HepG2 (cell line): ENCODE results near the gene GPT2. TPM values are rescaled to one million over a fixed set of nuclear protein-coding genes. Genes with fewer than 3 reads are reported as not detected.

Source experiments
- CBX1 ChIP-seq: IDR thresholded peaks from one replicate; pipeline ENCODE4 v1.6.1; 2016; ENCODE audit warnings: antibody characterized with exemption, low read depth
- CHD2 ChIP-seq: IDR thresholded peaks from 2 replicates; pipeline ENCODE4 v1.6.1; 2011; ENCODE audit warnings: low read depth, low read length, improper control_type of control experiment
- KDM5B ChIP-seq: sonication (generic); formaldehyde crosslinking; IDR thresholded peaks from 2 replicates; pipeline ENCODE4 v1.4.0; 2020; ENCODE audit warnings: missing genetic modification reagents, mild to moderate bottlenecking, borderline replicate concordance
- NBN ChIP-seq: fragments of 450-650 bp; conservative IDR thresholded peaks from 2 replicates; pipeline ENCODE4 v1.6.1; 2017
- PPARG ChIP-seq: conservative IDR thresholded peaks from 2 replicates; pipeline ENCODE4 v1.6.1; 2016; ENCODE audit warnings: missing biosample characterization, missing genetic modification reagents
- SIX1 ChIP-seq: sonication (generic); formaldehyde crosslinking; IDR thresholded peaks from 2 replicates; pipeline ENCODE4 v1.4.0; 2020; ENCODE audit warnings: missing genetic modification reagents, borderline replicate concordance
- TRIM24 ChIP-seq: sonication (generic); formaldehyde crosslinking; IDR thresholded peaks from 2 replicates; pipeline ENCODE4 v1.8.0; 2022; ENCODE audit warnings: mild to moderate bottlenecking, missing genetic modification reagents
- ZNF143 ChIP-seq: sonication (generic); formaldehyde crosslinking; IDR thresholded peaks from 2 replicates; pipeline ENCODE4 v1.4.0; 2020; ENCODE audit warnings: missing genetic modification reagents
- ZNF230 ChIP-seq: sonication (generic); formaldehyde crosslinking; IDR thresholded peaks from 2 replicates; pipeline ENCODE4 v1.4.0; 2020; ENCODE audit warnings: mild to moderate bottlenecking, missing genetic modification reagents
- ZNF251 ChIP-seq: sonication (generic); formaldehyde crosslinking; IDR thresholded peaks from 2 replicates; pipeline ENCODE4 v1.9.0; 2021; ENCODE audit warnings: mild to moderate bottlenecking, missing genetic modification reagents
- polyA plus RNA-seq, 8 experiments: library from polyadenylated mRNA; depleted of rRNA in 3 of 8; stranded (reverse) in 7 of 8; unstranded in 1 of 8; fragments of >200 nt; fragmentation: Illumina TruSeq in 4 of 8; extraction: Trizol in 4 of 8; gene quantifications; 2 replicates each; pipeline versions ENCODE4 v1.2.1 to v1.2.3, GENCODE V29; 2011 to 2016; ENCODE audit warnings: low read depth in 4 of 8, missing spikeins in 1 of 8, mixed read lengths in 1 of 8; ENCODE audit not compliant: insufficient read depth in 1 of 8
- total RNA-seq, 5 experiments: library from RNA; depleted of rRNA; stranded (reverse); fragments of >200 nt; fragmentation: Illumina TruSeq; extraction: Trizol; gene quantifications; 2 replicates each; pipeline ENCODE4 v1.2.3, GENCODE V29; 2016; ENCODE audit warnings: low read depth in 1 of 5
- TF ChIP-seq, protein P1 (sequence below): IDR thresholded peaks from 2 replicates; pipeline ENCODE4 v1.6.1; 2018; ENCODE audit warnings: missing genetic modification reagents
- TF ChIP-seq, protein P2 (sequence below), 2 experiments: sonication (generic) in 1 of 2; formaldehyde crosslinking in 1 of 2; IDR thresholded peaks; 2 replicates each; pipeline versions ENCODE4 v1.4.0 to v1.6.1; 2018 to 2020; ENCODE audit warnings: missing genetic modification reagents in 2 of 2, borderline replicate concordance in 1 of 2, low read depth in 1 of 2, mild to moderate bottlenecking in 1 of 2, missing biosample characterization in 1 of 2
- TF ChIP-seq, protein P3 (sequence below): sonication (generic); formaldehyde crosslinking; IDR thresholded peaks from 2 replicates; pipeline ENCODE4 v1.4.0; 2020; ENCODE audit warnings: missing genetic modification reagents
- TF ChIP-seq, protein P4 (sequence below): sonication (generic); formaldehyde crosslinking; IDR thresholded peaks from 2 replicates; pipeline ENCODE4 v1.4.0; 2020; ENCODE audit warnings: mild to moderate bottlenecking, missing genetic modification reagents, borderline replicate concordance
- TF ChIP-seq, protein P5 (sequence below): sonication (generic); formaldehyde crosslinking; IDR thresholded peaks from 2 replicates; pipeline ENCODE4 v1.4.0; 2020; ENCODE audit warnings: mild to moderate bottlenecking, missing genetic modification reagents
- TF ChIP-seq, protein P6 (sequence below): sonication (generic); formaldehyde crosslinking; IDR thresholded peaks from 2 replicates; pipeline ENCODE4 v1.5.0; 2020; ENCODE audit warnings: mild to moderate bottlenecking, missing genetic modification reagents

The GPT2 gene
- total and polyA plus RNA-seq, 2 of the 13 experiments (the other 11 are each of a cell fraction or from before 2014, with no cell fraction given) = 138 to 267 TPM

DNA sequence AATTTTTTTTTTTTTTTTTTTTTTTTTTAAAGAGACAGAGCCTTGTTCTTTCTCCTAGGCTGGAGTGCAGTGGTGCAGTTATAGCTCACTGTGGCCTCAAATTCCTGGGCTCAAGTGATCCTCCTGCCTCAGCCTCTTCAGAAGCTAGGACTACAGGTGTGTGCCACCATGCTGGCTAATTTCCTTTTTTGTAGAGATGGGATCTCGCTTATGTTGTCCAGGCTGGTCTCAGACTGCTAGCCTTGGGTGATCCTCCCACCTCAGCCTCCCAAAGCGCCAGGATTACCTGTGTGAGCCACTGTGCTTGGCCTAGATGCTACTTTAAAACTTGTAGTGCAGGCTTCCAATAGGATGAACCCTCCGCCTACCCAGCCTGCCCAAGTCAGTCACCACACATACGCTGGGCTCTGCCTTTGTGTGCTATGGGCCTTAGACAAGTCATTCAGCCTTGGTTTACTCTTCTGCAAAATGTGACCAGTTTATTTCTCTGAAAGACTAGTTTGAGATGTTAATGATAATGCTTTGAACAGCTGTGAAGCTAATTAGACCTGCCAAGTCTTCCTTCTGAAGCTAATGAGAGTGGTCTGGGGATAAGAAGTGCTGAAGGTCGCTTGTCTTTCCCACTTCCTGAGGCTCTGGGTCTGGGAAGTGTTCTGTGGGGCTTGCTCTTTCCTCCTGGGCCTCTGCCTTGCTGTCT lies 5.2 kb downstream of the GPT2 start (continued):
- no peak for TF ChIP-seq SIX1 (CRISPR knock-in tag)
- TF ChIP-seq KDM5B (CRISPR knock-in tag) = no peak
- 0 out of 2 replicates have a peak, but pooled peaks have one; percentile 72 for TF ChIP-seq ZNF251 (CRISPR knock-in tag)
- TF ChIP-seq, protein P1, sequence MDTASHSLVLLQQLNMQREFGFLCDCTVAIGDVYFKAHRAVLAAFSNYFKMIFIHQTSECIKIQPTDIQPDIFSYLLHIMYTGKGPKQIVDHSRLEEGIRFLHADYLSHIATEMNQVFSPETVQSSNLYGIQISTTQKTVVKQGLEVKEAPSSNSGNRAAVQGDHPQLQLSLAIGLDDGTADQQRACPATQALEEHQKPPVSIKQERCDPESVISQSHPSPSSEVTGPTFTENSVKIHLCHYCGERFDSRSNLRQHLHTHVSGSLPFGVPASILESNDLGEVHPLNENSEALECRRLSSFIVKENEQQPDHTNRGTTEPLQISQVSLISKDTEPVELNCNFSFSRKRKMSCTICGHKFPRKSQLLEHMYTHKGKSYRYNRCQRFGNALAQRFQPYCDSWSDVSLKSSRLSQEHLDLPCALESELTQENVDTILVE (CRISPR knock-in tag) = no peak
- no peak for TF ChIP-seq ZNF143
- TF ChIP-seq, protein P2, sequence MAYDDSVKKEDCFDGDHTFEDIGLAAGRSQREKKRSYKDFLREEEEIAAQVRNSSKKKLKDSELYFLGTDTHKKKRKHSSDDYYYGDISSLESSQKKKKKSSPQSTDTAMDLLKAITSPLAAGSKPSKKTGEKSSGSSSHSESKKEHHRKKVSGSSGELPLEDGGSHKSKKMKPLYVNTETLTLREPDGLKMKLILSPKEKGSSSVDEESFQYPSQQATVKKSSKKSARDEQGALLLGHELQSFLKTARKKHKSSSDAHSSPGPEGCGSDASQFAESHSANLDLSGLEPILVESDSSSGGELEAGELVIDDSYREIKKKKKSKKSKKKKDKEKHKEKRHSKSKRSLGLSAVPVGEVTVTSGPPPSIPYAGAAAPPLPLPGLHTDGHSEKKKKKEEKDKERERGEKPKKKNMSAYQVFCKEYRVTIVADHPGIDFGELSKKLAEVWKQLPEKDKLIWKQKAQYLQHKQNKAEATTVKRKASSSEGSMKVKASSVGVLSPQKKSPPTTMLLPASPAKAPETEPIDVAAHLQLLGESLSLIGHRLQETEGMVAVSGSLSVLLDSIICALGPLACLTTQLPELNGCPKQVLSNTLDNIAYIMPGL (CRISPR knock-in tag; IDR thresholded peaks at IDR 0.05; ENCODE audit: borderline replicate concordance in 1 of 2, low read depth in 1 of 2) = no peak
- TF ChIP-seq NBN = no peak
- no peak for TF ChIP-seq ZNF230 (CRISPR knock-in tag)
- TF ChIP-seq CBX1 = no peak
- TF ChIP-seq, protein P3, sequence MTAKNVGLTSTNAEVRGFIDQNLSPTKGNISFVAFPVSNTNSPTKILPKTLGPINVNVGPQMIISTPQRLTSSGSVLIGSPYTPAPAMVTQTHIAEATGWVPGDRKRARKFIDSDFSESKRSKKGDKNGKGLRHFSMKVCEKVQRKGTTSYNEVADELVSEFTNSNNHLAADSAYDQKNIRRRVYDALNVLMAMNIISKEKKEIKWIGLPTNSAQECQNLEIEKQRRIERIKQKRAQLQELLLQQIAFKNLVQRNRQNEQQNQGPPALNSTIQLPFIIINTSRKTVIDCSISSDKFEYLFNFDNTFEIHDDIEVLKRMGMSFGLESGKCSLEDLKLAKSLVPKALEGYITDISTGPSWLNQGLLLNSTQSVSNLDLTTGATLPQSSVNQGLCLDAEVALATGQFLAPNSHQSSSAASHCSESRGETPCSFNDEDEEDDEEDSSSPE = no peak
- TF ChIP-seq, protein P4, sequence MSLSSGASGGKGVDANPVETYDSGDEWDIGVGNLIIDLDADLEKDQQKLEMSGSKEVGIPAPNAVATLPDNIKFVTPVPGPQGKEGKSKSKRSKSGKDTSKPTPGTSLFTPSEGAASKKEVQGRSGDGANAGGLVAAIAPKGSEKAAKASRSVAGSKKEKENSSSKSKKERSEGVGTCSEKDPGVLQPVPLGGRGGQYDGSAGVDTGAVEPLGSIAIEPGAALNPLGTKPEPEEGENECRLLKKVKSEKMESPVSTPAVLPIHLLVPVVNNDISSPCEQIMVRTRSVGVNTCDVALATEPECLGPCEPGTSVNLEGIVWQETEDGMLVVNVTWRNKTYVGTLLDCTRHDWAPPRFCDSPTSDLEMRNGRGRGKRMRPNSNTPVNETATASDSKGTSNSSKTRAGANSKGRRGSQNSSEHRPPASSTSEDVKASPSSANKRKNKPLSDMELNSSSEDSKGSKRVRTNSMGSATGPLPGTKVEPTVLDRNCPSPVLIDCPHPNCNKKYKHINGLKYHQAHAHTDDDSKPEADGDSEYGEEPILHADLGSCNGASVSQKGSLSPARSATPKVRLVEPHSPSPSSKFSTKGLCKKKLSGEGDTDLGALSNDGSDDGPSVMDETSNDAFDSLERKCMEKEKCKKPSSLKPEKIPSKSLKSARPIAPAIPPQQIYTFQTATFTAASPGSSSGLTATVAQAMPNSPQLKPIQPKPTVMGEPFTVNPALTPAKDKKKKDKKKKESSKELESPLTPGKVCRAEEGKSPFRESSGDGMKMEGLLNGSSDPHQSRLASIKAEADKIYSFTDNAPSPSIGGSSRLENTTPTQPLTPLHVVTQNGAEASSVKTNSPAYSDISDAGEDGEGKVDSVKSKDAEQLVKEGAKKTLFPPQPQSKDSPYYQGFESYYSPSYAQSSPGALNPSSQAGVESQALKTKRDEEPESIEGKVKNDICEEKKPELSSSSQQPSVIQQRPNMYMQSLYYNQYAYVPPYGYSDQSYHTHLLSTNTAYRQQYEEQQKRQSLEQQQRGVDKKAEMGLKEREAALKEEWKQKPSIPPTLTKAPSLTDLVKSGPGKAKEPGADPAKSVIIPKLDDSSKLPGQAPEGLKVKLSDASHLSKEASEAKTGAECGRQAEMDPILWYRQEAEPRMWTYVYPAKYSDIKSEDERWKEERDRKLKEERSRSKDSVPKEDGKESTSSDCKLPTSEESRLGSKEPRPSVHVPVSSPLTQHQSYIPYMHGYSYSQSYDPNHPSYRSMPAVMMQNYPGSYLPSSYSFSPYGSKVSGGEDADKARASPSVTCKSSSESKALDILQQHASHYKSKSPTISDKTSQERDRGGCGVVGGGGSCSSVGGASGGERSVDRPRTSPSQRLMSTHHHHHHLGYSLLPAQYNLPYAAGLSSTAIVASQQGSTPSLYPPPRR (CRISPR knock-in tag) = 0 out of 2 replicates have a peak, but pooled peaks have one; percentile 15
- TF ChIP-seq TRIM24 (CRISPR knock-in tag) = no peak
- TF ChIP-seq CHD2 = no peak
- TF ChIP-seq PPARG = no peak
- TF ChIP-seq, protein P5, sequence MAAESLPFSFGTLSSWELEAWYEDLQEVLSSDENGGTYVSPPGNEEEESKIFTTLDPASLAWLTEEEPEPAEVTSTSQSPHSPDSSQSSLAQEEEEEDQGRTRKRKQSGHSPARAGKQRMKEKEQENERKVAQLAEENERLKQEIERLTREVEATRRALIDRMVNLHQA (CRISPR knock-in tag) = no peak
- TF ChIP-seq, protein P6, sequence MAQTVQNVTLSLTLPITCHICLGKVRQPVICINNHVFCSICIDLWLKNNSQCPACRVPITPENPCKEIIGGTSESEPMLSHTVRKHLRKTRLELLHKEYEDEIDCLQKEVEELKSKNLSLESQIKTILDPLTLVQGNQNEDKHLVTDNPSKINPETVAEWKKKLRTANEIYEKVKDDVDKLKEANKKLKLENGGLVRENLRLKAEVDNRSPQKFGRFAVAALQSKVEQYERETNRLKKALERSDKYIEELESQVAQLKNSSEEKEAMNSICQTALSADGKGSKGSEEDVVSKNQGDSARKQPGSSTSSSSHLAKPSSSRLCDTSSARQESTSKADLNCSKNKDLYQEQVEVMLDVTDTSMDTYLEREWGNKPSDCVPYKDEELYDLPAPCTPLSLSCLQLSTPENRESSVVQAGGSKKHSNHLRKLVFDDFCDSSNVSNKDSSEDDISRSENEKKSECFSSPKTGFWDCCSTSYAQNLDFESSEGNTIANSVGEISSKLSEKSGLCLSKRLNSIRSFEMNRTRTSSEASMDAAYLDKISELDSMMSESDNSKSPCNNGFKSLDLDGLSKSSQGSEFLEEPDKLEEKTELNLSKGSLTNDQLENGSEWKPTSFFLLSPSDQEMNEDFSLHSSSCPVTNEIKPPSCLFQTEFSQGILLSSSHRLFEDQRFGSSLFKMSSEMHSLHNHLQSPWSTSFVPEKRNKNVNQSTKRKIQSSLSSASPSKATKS = no peak
